OCI-LY1 (cell line): ENCODE data around the gene MICU1.

Experiments used
- EZH2 ChIP-seq: fragments of 200-600 bp; sonication (generic), shearing (Covaris generic); IDR thresholded peaks from 2 replicates; pipeline ENCODE4 v1.8.0; 2017; ENCODE audit warnings: borderline replicate concordance, mixed run types, mild to moderate bottlenecking, antibody characterized with exemption, low read length, moderate library complexity, mixed read lengths
- TF ChIP-seq, protein P1 (sequence below): fragments of 200-600 bp; sonication (generic), shearing (Covaris generic); IDR thresholded peaks from 2 replicates; pipeline ENCODE4 v1.5.1; 2017; ENCODE audit warnings: mild to moderate bottlenecking, antibody characterized with exemption, low read length, moderate library complexity, mixed read lengths

DNA sequence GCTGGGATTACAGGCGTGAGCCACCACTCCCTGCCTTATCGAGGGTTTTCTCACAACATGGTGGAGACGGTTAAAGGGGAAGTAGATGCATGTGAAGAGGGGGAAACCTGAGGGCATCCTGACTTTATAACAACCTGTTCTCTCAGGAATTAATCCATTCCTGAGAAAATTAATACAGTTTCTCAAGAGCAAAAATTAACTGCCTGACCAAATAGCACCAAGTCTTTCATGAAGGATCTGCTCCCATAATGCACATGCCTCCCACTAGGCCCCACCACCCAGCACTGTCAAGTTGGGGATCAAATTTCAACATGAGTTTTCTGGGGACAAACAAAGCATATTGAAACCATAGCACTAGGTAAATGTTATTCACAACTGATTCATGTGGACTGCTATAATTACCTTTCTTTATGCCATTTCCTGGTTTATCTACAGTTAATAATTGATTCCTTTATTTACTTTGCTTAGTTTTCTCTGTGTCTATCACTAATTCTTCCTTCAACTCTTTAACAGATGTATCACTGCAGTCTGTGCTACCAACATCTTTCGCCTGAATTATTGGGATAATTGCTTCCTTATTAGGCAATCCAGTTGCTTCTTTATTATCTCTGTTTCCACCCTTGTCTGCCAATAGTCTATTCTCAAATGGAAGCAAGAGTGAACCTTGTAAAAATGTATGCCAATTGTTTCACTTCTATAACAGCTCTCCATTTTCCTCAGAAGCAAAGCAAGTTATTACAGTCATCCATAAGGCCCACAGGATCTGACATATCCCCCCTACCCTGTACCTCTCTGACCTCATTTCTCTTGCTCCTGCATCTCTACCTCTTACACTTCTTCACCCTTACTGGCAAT, 12.9 kb upstream of the MICU1 start:
- TF ChIP-seq, protein P1, sequence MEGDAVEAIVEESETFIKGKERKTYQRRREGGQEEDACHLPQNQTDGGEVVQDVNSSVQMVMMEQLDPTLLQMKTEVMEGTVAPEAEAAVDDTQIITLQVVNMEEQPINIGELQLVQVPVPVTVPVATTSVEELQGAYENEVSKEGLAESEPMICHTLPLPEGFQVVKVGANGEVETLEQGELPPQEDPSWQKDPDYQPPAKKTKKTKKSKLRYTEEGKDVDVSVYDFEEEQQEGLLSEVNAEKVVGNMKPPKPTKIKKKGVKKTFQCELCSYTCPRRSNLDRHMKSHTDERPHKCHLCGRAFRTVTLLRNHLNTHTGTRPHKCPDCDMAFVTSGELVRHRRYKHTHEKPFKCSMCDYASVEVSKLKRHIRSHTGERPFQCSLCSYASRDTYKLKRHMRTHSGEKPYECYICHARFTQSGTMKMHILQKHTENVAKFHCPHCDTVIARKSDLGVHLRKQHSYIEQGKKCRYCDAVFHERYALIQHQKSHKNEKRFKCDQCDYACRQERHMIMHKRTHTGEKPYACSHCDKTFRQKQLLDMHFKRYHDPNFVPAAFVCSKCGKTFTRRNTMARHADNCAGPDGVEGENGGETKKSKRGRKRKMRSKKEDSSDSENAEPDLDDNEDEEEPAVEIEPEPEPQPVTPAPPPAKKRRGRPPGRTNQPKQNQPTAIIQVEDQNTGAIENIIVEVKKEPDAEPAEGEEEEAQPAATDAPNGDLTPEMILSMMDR: no peak
- no peak for TF ChIP-seq EZH2
